SKM-1 treated with dmso at 0.1 percent for 144 hours (cell line): ENCODE results near the gene C12orf76.
"Not testable (repeated sequence)": the region's sequence is repeated elsewhere in the genome, so short reads cannot be mapped to it uniquely, and the experiment has no call there.

Experiments
- DNase-seq: peaks from one replicate; lab custom pipeline; 2025; ENCODE audit not compliant: unreplicated experiment; lab: John Stamatoyannopoulos, UW

C12orf76 gene, protein sequence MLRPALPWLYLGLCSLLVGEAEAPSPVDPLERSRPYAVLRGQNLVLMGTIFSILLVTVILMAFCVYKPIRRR

DNA sequence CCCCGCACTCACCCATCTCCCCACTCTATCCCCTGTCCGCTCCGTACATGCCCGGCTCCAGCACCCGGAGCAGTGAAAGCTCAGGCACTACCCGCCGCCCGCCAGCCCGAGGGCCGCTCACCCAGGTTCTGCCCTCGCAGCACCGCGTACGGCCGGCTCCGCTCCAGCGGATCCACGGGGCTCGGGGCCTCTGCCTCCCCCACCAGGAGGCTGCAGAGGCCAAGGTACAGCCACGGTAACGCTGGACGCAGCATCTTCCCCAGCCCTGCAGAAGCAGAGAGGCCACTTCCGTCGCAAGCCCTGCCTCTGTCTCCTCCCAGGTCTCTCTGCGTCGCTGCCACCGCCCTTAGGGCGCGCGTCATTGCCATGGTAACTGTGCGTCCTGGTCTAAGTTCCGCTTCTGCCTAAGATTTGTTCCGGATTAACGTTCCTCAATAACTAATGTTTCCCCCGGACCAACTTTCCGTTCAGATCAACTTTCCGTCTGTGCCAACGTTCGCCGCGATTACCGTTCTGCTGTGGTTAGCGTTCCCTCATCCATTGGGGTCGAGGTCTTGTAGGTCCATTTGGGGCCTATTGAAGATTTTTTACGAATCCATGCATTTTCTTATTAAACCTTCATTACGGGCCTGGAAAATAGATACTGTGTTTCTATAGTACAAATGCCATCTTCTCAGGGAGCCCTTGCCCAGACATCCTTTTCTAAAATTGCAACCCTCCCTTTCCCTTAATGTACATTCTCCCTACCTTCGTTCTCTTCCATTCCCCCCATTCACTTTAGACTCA, at the start of gene C12orf76:
Gene C12orf76, minus strand, starts transcription at position 281 of the 786 bp plus-strand sequence. Its CDS starts 27 bp downstream, at position 254.
- peak; percentile 79 for DNase-seq

DNA sequence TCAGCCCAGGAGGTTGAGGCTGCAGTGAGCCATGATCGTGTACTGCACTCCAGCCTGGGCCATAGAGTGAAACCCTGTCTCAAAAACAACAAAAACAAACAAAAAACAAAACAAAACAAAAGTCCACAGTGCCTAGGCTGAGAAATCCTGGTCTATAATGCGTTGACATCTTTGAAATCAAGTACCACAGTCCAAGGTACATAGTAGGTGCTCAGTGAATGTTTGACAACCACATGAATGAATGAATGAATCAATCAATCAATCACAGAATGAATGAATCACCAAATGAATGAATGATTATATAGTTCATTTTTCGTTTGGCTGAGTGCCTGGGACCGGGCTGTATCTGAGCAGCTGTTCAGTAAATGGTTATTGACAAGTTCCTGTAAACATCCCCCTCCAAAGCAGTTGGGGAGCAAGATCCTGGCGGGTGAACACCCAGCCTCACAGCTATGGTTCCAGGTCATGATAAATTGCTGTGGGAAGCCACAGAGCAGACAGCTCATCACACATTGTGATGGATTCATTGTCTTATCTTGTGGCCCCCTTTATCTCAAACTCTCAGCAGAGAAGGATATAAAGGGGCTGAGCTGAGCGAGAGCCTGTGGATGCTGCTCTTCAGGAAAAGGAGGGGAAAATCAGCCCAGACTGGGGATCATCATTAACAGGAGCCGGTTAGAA, 45.4 kb upstream of the C12orf76 start:
- DNase-seq: no peak

DNA sequence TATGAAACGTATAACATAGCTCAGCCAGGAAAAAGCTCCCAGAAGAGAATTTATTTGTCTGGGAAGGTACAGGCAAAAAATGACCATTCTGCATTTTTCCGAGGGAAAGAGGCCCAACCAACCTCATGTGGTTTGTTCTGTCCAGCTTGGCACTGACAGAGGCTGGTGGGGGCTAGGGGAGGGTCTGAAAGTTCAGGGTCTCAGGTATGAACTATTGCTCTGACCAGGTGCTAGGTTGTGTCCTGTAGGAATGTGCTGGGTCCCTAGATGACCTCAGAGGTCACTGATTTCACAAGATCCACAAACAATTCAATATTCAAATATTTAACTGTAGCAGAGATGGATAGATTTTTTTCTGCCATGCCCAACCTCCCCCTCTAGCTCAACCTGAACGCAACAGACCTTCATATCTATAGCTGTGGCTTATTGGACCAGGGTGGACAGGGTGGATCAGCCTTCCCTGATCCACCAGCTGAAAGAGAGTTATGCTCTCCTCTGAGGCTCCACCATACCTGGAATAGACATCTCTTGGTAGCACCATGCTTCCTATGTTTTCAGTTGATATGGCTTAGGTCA, 42.9 kb upstream of the C12orf76 start:
- DNase-seq: no peak

DNA sequence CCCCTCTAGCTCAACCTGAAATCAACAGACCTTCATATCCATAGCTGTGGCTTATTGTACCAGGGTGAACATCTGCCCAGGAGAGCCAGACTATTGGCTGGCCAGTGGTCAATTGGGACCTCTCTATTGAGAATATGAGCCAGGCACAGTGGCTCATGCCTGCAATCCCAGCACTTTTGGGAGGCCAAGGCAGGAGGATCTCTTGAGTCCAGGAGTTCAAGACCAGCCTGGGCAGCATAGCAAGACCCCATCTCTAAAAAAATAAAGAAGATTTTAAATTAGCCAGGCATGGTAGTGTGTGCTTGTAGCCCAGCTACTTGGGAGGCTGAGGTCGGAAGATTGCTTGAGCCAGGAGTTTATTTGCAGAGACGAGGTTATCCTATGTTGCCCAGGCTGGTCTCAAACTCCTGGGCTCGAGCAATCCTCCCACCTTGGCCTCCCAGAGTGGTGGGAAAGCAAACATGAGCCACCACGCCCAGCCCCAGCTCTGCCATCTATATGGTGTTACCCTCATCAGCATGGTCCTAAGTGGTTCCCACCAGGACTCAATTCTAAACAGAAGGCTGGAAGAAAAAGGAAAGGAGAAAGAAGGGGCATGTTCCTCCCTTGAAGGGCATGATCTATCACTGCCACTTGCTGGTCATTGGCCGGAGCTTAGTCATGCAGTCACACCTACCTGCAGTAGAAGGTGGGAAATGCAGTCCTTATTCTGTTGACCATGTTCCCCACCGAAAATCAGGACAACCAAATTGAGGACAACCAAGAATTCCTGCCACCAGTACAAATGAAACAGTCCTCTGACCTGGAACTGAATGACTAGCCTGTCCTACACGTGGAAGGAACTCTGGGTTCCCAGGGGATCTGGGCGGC, 42.2 kb upstream of the C12orf76 start:
- no peak for DNase-seq

DNA sequence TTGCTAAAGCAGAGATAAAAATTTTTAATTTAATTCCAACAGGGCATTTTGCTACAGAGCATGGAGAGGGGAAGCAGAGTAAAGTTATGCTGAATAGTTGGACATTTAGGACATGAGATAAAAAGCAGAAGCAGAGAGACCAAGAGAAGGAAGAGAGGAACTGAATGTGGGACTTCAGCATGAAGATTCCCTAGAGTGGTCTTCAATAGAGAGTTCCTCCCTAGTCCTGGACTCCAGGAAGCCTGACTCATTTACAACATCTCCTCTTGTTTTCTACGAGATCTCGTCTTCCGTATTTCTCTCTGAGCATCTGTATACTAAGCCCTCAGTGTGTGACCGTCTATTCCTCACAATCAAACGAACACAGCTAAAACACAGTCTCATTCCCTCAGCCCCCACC, 40.6 kb upstream of the C12orf76 start:
- peak; percentile 8 for DNase-seq

DNA sequence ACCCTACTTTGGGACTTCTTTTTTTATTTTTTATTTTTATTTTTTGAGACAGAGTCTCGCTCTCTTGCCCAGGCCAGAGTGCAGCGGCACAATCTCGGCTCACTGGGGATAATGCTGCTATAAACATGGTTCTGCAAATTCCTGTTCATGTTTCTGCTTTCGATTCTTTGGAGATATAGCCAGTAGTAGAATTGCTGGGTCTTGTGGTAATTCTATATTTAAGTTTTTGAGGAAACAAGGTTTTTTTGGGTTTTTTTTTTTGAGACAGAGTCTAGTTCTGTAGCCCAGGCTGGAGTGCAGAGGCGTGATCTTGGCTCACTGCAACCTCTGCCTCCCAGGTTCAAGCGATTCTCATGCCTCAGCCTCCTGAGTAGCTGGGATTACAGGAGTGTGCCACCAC, 39.9 kb upstream of the C12orf76 start:
- DNase-seq: not testable (repeated sequence)

DNA sequence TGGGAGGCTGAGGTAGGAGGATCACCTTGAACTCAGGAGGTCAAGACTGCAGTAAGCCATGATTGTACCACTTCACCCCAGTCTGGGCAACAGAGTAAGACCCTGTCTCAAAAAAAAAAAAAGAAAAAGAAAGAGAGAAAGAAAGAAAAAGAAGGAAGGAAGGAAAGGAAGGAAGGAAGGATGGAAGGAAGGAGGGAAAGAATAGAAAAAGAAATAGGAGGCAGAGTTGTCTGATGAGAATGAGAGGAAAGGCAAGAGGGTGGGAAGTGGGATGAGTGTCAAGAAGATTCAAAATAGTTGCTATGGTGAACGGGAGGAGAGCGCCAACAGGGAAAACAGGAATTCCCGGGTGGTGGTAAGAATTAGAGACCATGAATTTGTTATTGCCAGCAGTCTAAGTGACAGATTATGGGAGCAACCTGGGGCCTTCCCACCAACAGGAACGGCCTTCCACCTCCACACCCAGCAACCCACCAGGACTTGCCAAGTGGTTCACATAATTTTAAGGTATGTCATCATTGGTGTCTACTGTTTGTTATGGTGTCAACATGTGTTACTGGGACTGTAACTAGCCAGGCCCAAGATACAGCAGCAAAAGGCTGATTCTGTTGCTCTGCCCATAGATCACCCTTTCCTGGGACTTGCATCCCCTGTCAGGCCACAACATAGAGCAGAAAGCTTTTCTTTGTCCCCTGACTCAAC, 36.1 kb upstream of the C12orf76 start:
- DNase-seq: no peak

DNA sequence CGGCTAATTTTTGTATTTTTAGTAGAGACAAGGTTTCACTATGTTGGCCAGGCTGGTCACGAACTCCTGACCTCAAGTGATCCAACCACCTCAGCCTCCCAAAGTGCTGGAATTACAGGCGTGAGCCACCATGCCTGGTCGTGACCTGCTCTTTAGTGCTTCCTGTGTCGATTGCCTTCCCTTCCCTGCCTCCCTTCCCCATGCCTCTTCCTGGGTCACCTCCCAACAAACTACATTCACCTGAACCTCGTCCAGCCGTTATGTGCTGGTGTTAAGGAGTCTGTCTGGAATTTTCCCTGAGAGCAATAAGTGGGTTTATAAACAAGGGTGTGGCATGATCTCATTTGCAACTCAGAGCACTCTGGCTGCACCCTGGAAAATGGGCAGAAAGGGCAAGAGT, 32.1 kb upstream of the C12orf76 start:
- DNase-seq: no peak

DNA sequence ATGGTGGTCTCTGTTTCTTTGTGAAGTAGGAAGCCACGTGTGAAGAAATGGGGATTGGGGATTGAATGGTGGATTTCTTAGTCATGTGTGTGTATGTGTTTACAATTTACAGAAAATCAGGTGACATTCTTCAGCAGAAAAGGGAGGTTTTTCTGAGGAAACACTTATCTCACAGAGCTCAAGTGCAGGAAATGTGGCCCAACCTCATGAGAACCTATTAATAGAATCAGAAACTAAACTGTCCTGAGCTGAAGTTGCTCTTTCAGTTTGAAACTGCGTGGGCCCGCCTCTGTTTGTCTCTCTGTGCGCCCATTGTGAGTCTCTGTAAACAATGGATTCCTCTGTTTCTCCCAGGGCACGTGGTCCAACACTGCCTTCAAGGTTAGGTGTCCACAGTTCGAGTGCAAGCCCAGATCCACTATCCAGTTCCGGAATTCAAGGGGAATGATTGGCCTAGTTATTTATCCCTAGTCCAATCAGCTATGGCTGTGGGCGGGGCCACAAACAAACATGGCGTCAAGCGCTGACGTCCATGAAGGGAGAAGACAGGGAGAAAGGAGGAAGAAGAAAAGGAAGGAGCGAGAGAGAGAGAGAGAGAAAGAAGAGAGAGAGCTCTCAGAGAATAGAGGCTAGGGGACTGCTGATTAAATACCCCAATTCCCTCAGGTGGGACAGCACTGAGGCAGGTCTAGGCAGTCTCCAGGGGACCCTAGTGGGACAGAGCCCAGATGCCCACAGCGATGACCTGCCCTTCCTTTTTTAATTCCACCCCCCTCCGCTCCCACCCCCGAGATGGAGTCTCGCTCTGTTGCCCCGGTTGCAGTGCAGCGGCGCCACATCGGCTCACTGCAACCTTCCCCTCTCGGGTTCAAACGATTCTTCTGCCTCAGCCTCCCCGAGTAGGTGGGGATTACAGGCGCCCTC, 31.4 kb upstream of the C12orf76 start:
- peak; percentile 23 for DNase-seq

DNA sequence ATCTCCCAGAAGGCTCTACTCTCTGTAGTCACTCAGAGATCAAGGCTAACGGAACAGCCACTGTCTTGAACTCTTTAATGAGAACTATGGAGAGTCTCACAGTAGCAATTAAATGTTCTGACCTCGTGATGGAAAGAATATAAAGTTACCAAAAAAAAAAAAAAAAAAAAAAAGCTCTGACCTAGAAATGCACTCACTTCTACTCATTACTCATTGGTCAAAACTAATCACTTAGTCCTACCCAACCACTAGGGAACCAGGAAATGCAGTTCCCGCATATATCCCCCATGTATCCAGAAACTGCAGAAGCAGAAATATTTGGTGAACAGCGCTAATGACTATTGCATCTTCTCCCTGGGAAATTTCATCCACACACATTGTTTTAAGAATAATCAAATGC, 29.5 kb upstream of the C12orf76 start:
- no peak for DNase-seq

DNA sequence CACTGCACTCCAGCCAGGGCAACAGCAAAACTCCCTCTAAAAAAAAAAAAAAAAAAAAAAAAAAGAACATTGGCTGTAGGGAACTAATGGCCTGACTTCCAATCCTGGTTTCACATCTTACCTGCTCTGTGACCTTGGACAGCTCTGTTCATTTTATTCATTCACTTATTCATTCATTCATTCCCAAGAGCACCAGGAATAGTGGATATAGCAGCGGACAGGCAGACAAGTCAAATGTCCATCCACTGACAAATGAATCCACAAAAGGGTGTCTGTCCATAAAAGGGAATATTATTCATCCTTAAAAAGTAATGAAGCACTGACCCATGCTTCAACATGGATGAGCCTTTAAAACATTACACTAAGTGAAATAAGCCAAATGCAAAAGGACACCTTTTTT, 27.6 kb upstream of the C12orf76 start:
- DNase-seq: no peak

DNA sequence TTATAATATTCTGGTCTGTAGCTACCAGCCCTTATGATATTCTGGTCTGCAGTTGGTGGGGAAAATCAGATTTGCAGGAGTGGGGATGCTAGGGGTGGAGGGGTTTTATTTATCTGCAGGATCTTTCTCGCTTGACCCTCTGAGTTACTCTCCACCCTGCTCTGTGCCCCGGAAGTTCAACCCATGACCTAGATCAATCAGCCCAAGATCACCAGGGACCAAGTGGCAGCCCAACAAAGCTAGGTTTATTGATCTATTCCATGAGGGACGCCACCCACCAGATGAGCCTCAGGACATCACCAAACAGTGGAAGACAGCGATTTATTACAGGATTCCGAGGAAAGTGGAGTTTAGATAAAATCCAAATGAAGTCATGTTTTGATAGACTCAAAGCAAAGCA, 25.8 kb upstream of the C12orf76 start:
- DNase-seq: no peak

DNA sequence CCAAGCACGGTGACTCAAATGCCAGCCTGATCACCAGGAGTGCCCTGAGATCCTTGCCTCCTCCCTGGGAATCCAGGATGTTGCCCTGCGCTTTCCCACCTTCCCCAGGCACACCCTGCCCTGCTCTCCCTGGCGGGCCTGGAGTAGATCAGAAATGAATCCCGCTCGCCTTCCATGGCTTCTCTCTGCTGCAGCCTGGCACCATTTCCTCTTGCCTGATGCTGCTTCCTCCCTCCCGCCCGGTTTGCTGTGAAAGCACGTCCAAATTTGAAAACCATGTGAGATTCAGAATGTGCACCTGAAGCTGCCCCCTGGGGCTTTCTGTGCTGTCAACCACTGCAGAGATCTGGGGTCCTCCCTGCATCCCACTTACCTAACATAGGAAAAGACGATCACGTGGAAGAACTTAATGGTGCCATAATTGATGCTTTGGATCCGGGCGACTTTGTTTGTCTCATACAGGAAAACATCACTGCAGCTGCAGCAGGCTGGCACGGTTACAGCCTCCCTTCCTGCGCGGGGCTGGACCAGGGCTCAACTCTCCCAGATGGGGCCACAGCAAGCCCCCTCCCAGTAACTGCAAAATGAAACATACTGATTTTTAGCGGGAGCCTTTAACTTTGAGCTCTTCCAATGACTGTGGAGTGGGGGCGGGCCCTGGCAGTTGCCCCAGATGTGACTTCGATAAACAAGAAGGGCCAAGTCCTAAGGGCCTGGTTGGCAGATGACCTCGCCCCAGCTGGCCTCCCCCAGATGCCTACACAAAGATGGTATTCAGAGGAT, 24.9 kb upstream of the C12orf76 start:
- DNase-seq: no peak

DNA sequence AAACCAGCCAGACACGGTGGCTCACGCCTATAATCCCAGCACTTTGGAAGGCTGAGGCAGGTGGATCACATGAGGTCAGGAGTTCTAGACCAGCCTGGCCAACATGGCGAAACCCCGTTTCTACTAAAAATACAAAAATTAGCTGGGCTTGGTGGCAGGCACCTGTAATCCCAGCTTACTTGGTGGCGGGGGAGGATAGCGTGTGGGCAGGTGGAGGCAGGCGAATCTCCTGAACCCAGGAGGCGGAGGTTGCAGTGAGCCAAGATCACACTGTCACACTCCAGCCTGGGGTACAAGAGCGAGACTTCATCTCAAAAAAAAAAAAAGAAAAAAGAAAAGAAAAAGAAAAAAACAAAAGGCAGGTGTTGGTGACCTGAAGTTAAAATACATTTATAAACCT, 24.3 kb upstream of the C12orf76 start:
- not testable (repeated sequence) for DNase-seq

DNA sequence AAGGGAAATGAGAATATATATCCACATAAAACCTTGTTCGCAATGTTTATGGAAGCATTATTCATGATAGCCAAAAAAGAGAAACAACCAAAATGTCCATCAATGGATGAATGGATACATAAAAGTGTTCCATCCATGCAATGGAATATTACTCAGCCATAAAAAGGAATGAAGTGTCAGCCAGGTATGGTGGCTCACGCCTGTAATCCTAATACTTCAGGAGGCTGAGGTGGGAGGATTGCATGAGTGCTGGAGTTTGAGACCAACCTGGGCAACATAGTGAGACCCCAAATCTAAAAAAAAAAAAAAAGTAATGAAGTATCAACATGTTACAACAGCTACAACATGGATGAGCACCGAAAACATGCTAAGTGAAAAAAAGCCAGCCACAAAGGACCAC, 23.6 kb upstream of the C12orf76 start:
- DNase-seq: no peak

DNA sequence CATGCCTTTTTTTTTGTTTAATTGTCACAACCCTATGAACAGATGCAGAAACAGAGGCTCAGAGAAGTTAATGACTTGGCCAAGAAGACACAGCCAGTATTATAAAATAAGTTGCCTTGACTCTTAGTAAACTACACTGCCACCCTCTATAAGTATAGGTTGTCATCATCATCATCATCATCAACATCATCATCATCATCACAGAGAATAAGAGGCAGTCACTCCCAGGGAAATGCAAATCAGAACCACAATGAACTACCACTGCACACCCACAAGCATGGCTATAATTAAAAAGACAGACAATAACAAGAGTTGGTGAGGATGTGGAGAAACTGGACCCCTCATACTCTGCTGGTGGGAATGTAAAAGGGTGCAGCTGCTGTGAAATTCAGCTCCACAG, 23.2 kb upstream of the C12orf76 start:
- DNase-seq: no peak

DNA sequence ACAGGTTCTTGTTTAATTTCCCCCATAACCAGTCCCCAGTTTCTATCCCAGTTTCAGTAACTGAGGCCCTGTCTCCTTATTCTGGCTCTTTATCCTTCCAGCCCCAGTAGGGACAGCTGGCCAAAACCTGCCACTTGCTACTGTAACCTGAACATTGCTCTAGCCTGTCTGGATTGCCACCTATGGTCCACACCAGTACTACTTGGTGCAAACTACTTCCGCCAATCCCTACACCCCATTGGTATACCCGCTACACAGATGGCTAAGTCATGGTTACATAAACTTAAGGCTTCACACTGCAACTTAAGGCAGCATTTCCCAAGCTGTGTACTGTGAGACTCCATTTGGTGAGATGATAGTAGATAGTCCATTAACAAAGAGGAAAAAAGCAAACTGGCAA, 20.3 kb upstream of the C12orf76 start:
- no peak for DNase-seq

DNA sequence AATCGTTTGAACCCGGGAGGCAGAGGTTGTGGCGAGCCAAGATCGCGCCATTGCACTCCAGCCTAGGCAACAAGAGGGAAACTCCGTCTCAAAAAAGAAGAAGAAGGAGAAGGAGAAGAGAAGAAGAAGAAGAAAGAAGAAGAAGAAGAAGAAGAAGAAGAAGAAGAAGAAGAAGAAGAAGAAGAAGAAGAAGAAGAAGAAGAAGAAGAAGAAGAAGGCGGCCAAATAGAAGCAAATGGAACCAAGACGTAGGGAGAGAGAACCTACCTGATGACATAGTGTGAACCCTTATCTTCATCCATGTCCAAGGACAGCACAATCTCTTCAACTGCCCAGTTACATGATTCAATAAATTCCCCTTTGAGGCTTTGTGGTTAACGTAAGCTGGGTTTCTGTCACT, 19.8 kb upstream of the C12orf76 start:
- not testable (repeated sequence) for DNase-seq

DNA sequence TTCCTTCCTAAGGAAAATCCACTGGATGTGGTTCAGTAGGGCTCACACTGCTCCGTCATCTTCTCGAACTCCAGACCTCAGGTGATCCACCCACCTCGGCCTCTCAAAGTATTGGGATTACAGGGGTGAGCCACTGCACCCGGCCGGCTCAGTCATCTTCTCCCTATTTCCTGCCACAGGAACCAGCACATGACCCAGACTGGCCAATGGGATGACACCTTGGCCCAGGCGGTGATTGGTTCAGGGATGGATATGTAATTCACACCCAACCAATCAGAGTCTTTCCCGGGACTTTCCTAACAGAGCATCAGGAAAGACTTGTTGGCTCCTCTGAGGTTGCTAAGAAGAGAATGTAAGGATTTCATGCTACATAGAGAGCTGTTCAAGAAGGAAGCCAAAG, 19.2 kb upstream of the C12orf76 start:
- no peak for DNase-seq
